Measurements from ENCODE around the gene C1orf35. TPM values are rescaled to one million over a fixed set of nuclear protein-coding genes. Genes with fewer than 3 reads are reported as not detected.

The C1orf35 gene
- total and polyA plus RNA-seq, 2 of the 4 experiments (the other 2 are of a cell fraction), result 4.3 to 13.0 TPM

- peak; percentile 17; the same call in 1 of the 2 replicates for TF ChIP-seq RAD21 (IDR thresholded peaks at IDR 0.05; ENCODE audit: low read length)
- peak; percentile 75; the same call in 1 of the 2 replicates for TF ChIP-seq MAZ (IDR thresholded peaks at IDR 0.05; ENCODE audit: borderline replicate concordance, low read depth, low read length)
These were observed 47.5 kb upstream of the C1orf35 start (continued) for GRCh38 chr1:228150461-228151179.

- no TSS peak for BruUV-seq (replicated peaks)
- Histone ChIP-seq H4K91ac (ENCODE audit: insufficient read depth, low read depth, low read length) (peak overlapping the region; percentile 80; the same call in 1 of the 2 replicates), H3K4me2 (ENCODE audit: low read depth, low read length) (peak overlapping the region; percentile 64), H4K5ac (ENCODE audit: low read depth, low read length) (peak overlapping the region; percentile 64), H3K14ac (replicated peaks; ENCODE audit: low read depth, low read length) (peak overlapping the region; percentile 71), H3K9ac (ENCODE audit: low read depth, low read length) (peak overlapping the region; percentile 16; the same call in 1 of the 2 replicates), H2AFZ (replicated peaks; ENCODE audit: low read length, poor library complexity) (peak overlapping the region; percentile 46), H2BK20ac (ENCODE audit: low read depth, low read length) (no peak overlapping the region), H2AK9ac (replicated peaks; ENCODE audit: low read depth, low read length, poor library complexity) (peak overlapping the region; percentile 95), H3K9me1 (ENCODE audit: insufficient read depth, low read length) (peaks cover 11% of the 10 kb centered on the region), H3K79me1 (ENCODE audit: low read depth in 1 of 2, low read length in 2 of 2) (peaks cover 9 to 57% of the 10 kb centered on the region in 2 experiments), H3K9me3 (ENCODE audit: control insufficient read depth, insufficient read depth, low read length) (no peaks in the 10 kb centered on the region), H3K27ac (ENCODE audit: insufficient read depth, low read length) (peak overlapping the region; percentile 74), H3K4me1 (ENCODE audit: control insufficient read depth, insufficient read depth, low read length) (peaks cover 23% of the 10 kb centered on the region), H2BK15ac (ENCODE audit: low read depth, low read length) (no peak overlapping the region), H3K27me3 (ENCODE audit: control insufficient read depth, insufficient read depth, low read length) (no peaks in the 10 kb centered on the region), H2BK5ac (ENCODE audit: low read depth, low read length, poor library complexity, severe bottlenecking) (peak overlapping the region; percentile 62), H2BK120ac (ENCODE audit: low read depth, low read length) (peak overlapping the region; percentile 19; the same call in 1 of the 2 replicates), H3K23ac (ENCODE audit: low read depth, low read length) (no peak overlapping the region), H3K18ac (ENCODE audit: low read depth, low read length) (peak overlapping the region; percentile 24; the same call in 1 of the 2 replicates), H2AK5ac (ENCODE audit: low read depth, low read length) (peak overlapping the region; percentile 53; the same call in 1 of the 2 replicates), H3K4ac (ENCODE audit: low read depth, low read length) (peak overlapping the region; percentile 83), H4K8ac (ENCODE audit: low read depth in 2 of 2, low read length in 2 of 2) (peak overlapping the region; percentile 70 to 71; a peak in 3 of 4 replicates), H3K4me3 (ENCODE audit: insufficient read depth, low read depth, low read length) (no peak overlapping the region), H4K20me1 (ENCODE audit: insufficient read depth, low read length) (peaks cover 28% of the 10 kb centered on the region), H3K36me3 (ENCODE audit: control insufficient read depth, insufficient read depth, low read length) (peaks cover 10% of the 10 kb centered on the region), H3K56ac (ENCODE audit: extremely low read depth, insufficient read depth, low read length) (no peak overlapping the region)
- ATAC-seq (ENCODE audit: low read depth) (peak; percentile 1; the same call in 1 of the 2 replicates), DNase-seq (no peak)
- dilution Hi-C loops (cut with HindIII; ENCODE audit: low sequenced_read_pairs, unreplicated experiment), result no loop called here
- ChIA-PET CTCF (interaction anchor here (1.3 kb wide), 1 partner anchor 150 kb away, joined by 3 read pairs; no protein-coding TSS in a partner anchor), POLR2A (ENCODE audit: unreplicated experiment) (no interaction called here)
- WGBS, 2 experiments (ENCODE audit: extremely low coverage in 2 of 2, insufficient read length in 1 of 2), result 56% methylated on average over 2 of the region's 7 CpGs; no CpG with 5 or more reads in 1 of the 2 experiments
- in situ Hi-C loops (cut with MboI; ENCODE audit: low sequenced_read_pairs), result no loop called here
- intact Hi-C loops (cut with micrococcal nuclease), result loop anchor here (1.0 kb wide), 1 partner anchor 10 kb away; the partner anchor contains the start of gene GUK1
- no peak for TF ChIP-seq BHLHE40 (IDR thresholded peaks at IDR 0.05; ENCODE audit: low read depth, low read length)
- no peak for TF ChIP-seq ELK1 (IDR thresholded peaks at IDR 0.05; ENCODE audit: borderline replicate concordance, low read depth, low read length)
- TF ChIP-seq SMC3 (IDR thresholded peaks at IDR 0.05; ENCODE audit: low read depth, low read length), result no peak
- no peak for TF ChIP-seq MXI1 (IDR thresholded peaks at IDR 0.05; ENCODE audit: borderline replicate concordance, low read depth, low read length)
- no peak for TF ChIP-seq CEBPB (IDR thresholded peaks at IDR 0.05; ENCODE audit: low read depth, low read length)
- TF ChIP-seq CHD1 (IDR thresholded peaks at IDR 0.05; ENCODE audit: low read depth, low read length), result no peak
- TF ChIP-seq NFE2L2 (IDR thresholded peaks at IDR 0.05; ENCODE audit: low read depth, low read length), result no peak
- no peak for TF ChIP-seq MAZ (IDR thresholded peaks at IDR 0.05; ENCODE audit: borderline replicate concordance, low read depth, low read length)
- TF ChIP-seq RFX5 (IDR thresholded peaks at IDR 0.05; ENCODE audit: low read depth, low read length), result no peak
- TF ChIP-seq USF2 (IDR thresholded peaks at IDR 0.05; ENCODE audit: low read depth, low read length), result no peak
- TF ChIP-seq RAD21 (IDR thresholded peaks at IDR 0.05; ENCODE audit: low read length), result no peak
- no peak for TF ChIP-seq RCOR1 (IDR thresholded peaks at IDR 0.05; ENCODE audit: insufficient replicate concordance, low read length)
- no peak for TF ChIP-seq MAFK (IDR thresholded peaks at IDR 0.05; ENCODE audit: low read depth, low read length)
These were observed 47.0 kb upstream of the C1orf35 start for GRCh38 chr1:228150120-228150460.

Data from IMR-90 (cell line).